ENCODE data around the gene RHBG.

- TF ChIP-seq CTCF (IDR thresholded peaks at IDR 0.05 in 4 of 5, conservative IDR thresholded peaks at IDR 0.05 in 1 of 5) (no peak), POLR2A (IDR thresholded peaks at IDR 0.05) (no peak)
These were observed 32.1 kb downstream of the RHBG start for GRCh38 chr1:156401041-156401574.

All from gastrocnemius medialis (tissue), 4 donors.